Endodermal cell (in vitro differentiated cells): Measurements from ENCODE around the gene PRKG2. TPM values are rescaled to one million over a fixed set of nuclear protein-coding genes. Genes with fewer than 3 reads are reported as not detected.

ENCODE experiments used
- DNase-seq: peaks from one replicate; pipeline ENCODE4 v3.0.0-alpha.2; 2017
- H3K27ac ChIP-seq: 2 replicates; pipeline ENCODE4 v1.5.1; 2013; ENCODE audit warnings: mild to moderate bottlenecking, low read depth, low read length, moderate library complexity
- H3K27me3 ChIP-seq: 2 replicates; pipeline ENCODE4 v1.6.1; 2013; ENCODE audit warnings: mild to moderate bottlenecking, low read length, moderate library complexity; ENCODE audit not compliant: insufficient read depth, control insufficient read depth, poor library complexity, severe bottlenecking
- H3K36me3 ChIP-seq: 2 replicates; pipeline ENCODE4 v1.7.0; 2013; ENCODE audit warnings: mild to moderate bottlenecking, low read length, moderate library complexity; ENCODE audit not compliant: control insufficient read depth, insufficient read depth
- H3K4me1 ChIP-seq: one replicate; pipeline ENCODE4 v1.7.0; 2013; ENCODE audit warnings: low read length; ENCODE audit not compliant: control insufficient read depth, insufficient read depth
- H3K4me3 ChIP-seq: 2 replicates; pipeline ENCODE4 v1.5.1; 2013; ENCODE audit warnings: mild to moderate bottlenecking, low read length, moderate library complexity
- H3K9ac ChIP-seq: 2 replicates; pipeline ENCODE4 v1.6.1; 2013; ENCODE audit warnings: mild to moderate bottlenecking, low read length, moderate library complexity; ENCODE audit not compliant: poor library complexity, severe bottlenecking; ENCODE audit errors: extremely low read depth
- H3K9me3 ChIP-seq: 2 replicates; pipeline ENCODE4 v1.6.1; 2013; ENCODE audit warnings: mild to moderate bottlenecking, low read length, moderate library complexity; ENCODE audit not compliant: control insufficient read depth
- H3K27ac Mint-ChIP-seq: 2 replicates; pipeline ENCODE4 v1.8.0; 2020; ENCODE audit warnings: mixed read lengths
- H3K27me3 Mint-ChIP-seq: 2 replicates; pipeline ENCODE4 v1.8.0; 2021; ENCODE audit warnings: mild to moderate bottlenecking, mixed read lengths; ENCODE audit not compliant: insufficient read depth
- H3K36me3 Mint-ChIP-seq: 2 replicates; pipeline ENCODE4 v1.8.0; 2020; ENCODE audit warnings: low read depth, mixed read lengths
- H3K4me1 Mint-ChIP-seq: 2 replicates; pipeline ENCODE4 v1.8.0; 2020; ENCODE audit warnings: mixed read lengths
- H3K4me3 Mint-ChIP-seq: 2 replicates; pipeline ENCODE4 v1.8.0; 2020; ENCODE audit warnings: mild to moderate bottlenecking, moderate library complexity, mixed read lengths
- H3K9me3 Mint-ChIP-seq: 2 replicates; pipeline ENCODE4 v1.8.0; 2020; ENCODE audit warnings: mild to moderate bottlenecking, mixed read lengths
- CTCF ChIP-seq: fragments of 200-600 bp; sonication (generic); conservative IDR thresholded peaks from 2 replicates; pipeline ENCODE4 v1.5.0; 2021; ENCODE audit warnings: antibody characterized with exemption, mild to moderate bottlenecking
- WGBS, 2 experiments: methylation state at CpG; one replicate each; pipeline versions ENCODE4 v1.1.5 to v1.1.7; 2013; ENCODE audit warnings: missing lambda C conversion rate in 2 of 2, mixed read lengths in 1 of 2; ENCODE audit not compliant: insufficient coverage in 1 of 2, insufficient read length in 1 of 2; 5-methylcytosine and 5-hydroxymethylcytosine counted together
- total RNA-seq, 2 donors: library from RNA; stranded (reverse); fragmentation: NEBNext Ultra II Directional in 1 of 2; extraction: Animal tissue kit (Norgen Biotek cat#: 25700) in 1 of 2; gene quantifications; 2 replicates in 1 of 2; 3 replicates in 1 of 2; pipeline ENCODE4 v1.2.1, GENCODE V29; 2021

PRKG2 gene
- total RNA-seq, 2 donors from 2014 or later = 1.3 to 2.4 TPM

- Histone ChIP-seq H3K4me3 (no peak overlapping the region), H3K27me3 (no peaks in the 10 kb centered on the region), H3K4me1 (no peaks in the 10 kb centered on the region), H3K36me3 (no peaks in the 10 kb centered on the region), H3K27ac (no peak overlapping the region), H3K9ac (no peak overlapping the region), H3K9me3 (no peaks in the 10 kb centered on the region)
- Mint-ChIP-seq H3K27ac (no peak overlapping the region), H3K4me1 (peaks cover 23% of the 10 kb centered on the region), H3K36me3 (peaks cover 1% of the 10 kb centered on the region), H3K9me3 (no peaks in the 10 kb centered on the region), H3K27me3 (no peaks in the 10 kb centered on the region), H3K4me3 (no peak overlapping the region)
- no peak for TF ChIP-seq CTCF
- 91 to 97% methylated on average over 5 of the region's 5 CpGs for WGBS, 2 experiments
- no peak for DNase-seq
Measured at GRCh38 chr4:81113024-81113423, 102.0 kb downstream of the PRKG2 start.

GRCh38 chr4:81109356-81109755, 105.7 kb downstream of the PRKG2 start:
- TF ChIP-seq CTCF = no peak
- no peaks in the 10 kb centered on the region for H3K9me3 ChIP-seq
- H3K4me1 ChIP-seq = no peaks in the 10 kb centered on the region
- Mint-ChIP-seq H3K27ac (no peak overlapping the region), H3K4me1 (peaks cover 28% of the 10 kb centered on the region), H3K9me3 (peaks cover 2% of the 10 kb centered on the region), H3K4me3 (no peak overlapping the region), H3K27me3 (no peaks in the 10 kb centered on the region), H3K36me3 (peaks cover 4% of the 10 kb centered on the region)
- no peak overlapping the region for H3K27ac ChIP-seq
- H3K4me3 ChIP-seq = no peak overlapping the region
- H3K36me3 ChIP-seq = no peaks in the 10 kb centered on the region
- no peaks in the 10 kb centered on the region for H3K27me3 ChIP-seq
- 89% methylated on average over 1 of the region's 1 CpG; no CpG with 5 or more reads in 1 of the 2 experiments for WGBS, 2 experiments
- DNase-seq = no peak
- H3K9ac ChIP-seq = no peak overlapping the region

- no peaks in the 10 kb centered on the region for H3K27me3 ChIP-seq
- no peak overlapping the region for H3K27ac Mint-ChIP-seq
- H3K36me3 Mint-ChIP-seq = peaks cover 4% of the 10 kb centered on the region
- no peaks in the 10 kb centered on the region for H3K36me3 ChIP-seq
- TF ChIP-seq CTCF = no peak
- H3K27me3 Mint-ChIP-seq = no peaks in the 10 kb centered on the region
- peaks cover 2% of the 10 kb centered on the region for H3K9me3 Mint-ChIP-seq
- no peak overlapping the region for H3K9ac ChIP-seq
- H3K4me1 ChIP-seq = no peaks in the 10 kb centered on the region
- no peaks in the 10 kb centered on the region for H3K9me3 ChIP-seq
- H3K4me3 ChIP-seq = no peak overlapping the region
- 91 to 92% methylated on average over 4 of the region's 4 CpGs for WGBS, 2 experiments
- DNase-seq = no peak
- H3K27ac ChIP-seq = no peak overlapping the region
- H3K4me3 Mint-ChIP-seq = no peak overlapping the region
- peaks cover 25% of the 10 kb centered on the region for H3K4me1 Mint-ChIP-seq
Measured at GRCh38 chr4:81106150-81106549, 108.9 kb downstream of the PRKG2 start.
